Occipital lobe (tissue), 2 donors: ENCODE data around the gene COX6B1. TPM values are rescaled to one million over a fixed set of nuclear protein-coding genes. Genes with fewer than 3 reads are reported as not detected.
A peak's percentile ranks its signal among the peaks of the same experiment; 100 is the strongest.
"Not testable (repeated sequence)": the region's sequence is repeated elsewhere in the genome, so short reads cannot be mapped to it uniquely, and the experiment has no call there.

ENCODE experiments used
- DNase-seq: peaks from one replicate; lab custom pipeline; 2025; lab: John Stamatoyannopoulos, UW
- total RNA-seq: library from RNA; depleted of rRNA; stranded (reverse); fragments of >200 nt; gene quantifications from one replicate; pipeline ENCODE4 v1.2.3, GENCODE V29; 2014

The COX6B1 gene
- total RNA-seq, 1 donor from 2014 or later, result 119 TPM

- no peak for DNase-seq
Measured at GRCh38 chr19:35665157-35665556, 17.0 kb downstream of the COX6B1 start.

DNA sequence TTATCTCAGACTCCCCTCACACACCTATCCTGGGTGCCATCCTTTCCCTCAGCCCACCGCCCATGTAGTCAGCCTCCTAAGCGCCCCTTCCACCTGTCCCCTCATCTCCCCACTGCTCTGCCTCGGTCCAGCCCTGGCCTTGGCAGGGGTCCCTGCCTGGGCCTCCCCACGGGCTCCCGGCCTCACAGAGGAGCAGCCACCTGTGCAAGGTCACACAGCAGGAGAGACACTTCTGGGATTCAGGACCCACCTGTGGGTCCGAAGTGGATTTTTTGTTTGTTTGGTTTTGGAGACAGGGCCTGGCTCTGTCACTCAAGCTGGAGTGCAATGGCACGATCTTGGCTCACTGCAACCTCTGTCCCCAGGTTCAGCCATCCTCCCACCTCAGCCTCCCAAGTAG is 17.5 kb downstream of the COX6B1 start:
- DNase-seq, result no peak

DNA sequence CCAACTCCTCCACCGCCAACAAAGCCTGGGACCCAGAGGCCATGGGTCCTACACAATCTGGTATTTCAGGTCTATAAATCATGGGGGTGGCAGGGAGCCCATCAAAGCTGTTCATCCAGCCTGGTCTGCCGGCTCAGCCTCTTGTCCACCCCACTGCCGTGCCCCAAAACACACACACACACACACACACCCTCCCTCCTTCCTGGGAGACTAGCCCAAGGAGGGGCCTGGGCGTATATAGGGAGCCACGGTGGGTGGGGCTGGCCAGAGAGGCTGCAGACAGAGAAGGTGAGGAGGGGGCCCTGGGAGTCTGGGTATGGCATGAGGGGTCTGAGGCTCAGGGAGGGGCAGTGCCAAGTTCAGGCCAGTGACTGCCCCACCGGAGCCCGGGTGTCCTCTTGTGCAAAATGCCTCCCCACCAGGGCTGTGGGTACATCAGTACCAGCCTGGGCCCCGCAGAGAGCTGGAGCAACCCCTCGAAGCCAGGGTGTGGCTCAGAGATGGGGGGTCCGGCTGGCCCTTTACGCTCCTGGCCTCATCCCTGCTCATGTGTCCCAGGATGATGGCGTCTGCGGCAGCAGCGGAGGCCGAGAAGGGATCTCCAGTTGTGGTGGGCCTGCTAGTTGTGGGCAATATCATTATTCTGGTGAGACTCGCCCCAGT is 18.3 kb downstream of the COX6B1 start, which contains the start of gene UPK1A:
Gene UPK1A (plus strand): TSS at position 267 of the 663 bp plus-strand sequence. CDS start 296 bp downstream, at position 563.
- DNase-seq, result no peak

DNA sequence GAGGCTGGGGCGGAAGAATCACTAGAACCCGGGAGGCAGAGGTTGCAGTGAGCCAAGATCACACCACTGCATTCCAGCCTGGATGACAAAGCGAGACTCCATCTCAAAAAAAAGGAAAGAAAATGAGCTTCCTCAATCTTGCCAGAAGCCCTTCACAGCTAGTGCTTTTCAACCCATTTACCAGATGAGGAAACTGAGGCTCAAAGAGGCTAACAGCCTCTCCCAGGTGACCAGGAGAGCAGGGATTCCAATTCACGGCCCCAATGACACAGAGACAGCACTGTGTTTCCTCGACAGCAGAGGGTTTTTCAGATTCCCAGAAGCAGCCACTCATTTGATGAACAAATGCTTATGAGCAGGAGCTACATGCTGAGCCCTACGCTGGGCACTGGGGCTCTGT is 21.4 kb downstream of the COX6B1 start:
- no peak for DNase-seq

DNA sequence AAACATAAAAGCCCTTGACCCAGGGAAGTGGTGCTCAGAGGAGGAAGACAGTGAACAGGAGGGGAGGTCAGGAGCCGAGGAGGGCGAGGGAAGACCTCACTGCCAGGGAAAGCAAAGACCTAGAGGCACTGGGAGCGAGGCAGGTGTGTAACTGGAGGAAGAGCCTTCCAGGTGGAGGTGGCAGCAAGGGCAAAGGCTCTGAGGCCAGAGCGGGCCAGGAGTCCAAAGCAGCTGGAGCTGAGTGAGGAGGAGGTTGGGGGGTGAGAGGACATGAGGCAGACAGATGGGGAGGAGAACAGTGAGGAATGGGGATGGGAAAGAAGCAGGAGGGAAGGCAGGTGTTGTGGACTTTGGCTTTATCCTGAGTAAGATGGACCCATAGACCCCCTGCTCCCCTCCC is 21.9 kb downstream of the COX6B1 start:
- no peak for DNase-seq

GRCh38 chr19:35670686-35671085 is 22.6 kb downstream of the COX6B1 start:
- no peak for DNase-seq

- no peak for DNase-seq
Measured at GRCh38 chr19:35671818-35672217, 23.7 kb downstream of the COX6B1 start.

DNA sequence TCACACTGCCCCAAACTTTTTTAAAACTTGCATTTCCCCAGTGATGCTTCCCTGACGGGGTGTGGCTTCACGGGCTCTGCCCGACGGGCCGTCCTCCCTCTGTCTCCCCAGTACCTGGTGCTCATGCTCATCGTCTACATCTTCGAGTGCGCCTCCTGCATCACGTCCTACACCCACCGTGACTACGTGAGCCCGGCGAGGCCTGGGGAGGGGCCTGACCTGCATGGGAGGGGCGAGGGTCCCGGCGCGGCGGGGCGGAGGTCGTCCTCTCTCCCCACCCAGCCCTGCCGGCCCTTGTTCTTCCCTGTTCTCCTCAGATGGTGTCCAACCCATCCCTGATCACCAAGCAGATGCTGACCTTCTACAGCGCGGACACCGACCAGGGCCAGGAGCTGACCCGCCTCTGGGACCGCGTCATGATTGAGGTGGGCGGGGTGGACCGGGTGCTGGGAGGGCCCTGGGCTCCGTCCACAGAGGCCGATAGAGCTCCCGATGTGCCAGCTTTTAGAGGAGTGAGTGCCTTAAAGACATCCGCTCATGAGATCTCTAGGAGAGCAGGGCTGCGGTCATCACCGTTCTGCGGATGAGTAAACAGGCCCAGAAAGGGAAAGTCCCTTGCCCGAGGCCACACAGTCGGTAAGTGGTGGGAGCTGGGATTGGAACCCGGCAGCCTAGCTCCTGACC is 25.1 kb downstream of the COX6B1 start:
- no peak for DNase-seq

DNA sequence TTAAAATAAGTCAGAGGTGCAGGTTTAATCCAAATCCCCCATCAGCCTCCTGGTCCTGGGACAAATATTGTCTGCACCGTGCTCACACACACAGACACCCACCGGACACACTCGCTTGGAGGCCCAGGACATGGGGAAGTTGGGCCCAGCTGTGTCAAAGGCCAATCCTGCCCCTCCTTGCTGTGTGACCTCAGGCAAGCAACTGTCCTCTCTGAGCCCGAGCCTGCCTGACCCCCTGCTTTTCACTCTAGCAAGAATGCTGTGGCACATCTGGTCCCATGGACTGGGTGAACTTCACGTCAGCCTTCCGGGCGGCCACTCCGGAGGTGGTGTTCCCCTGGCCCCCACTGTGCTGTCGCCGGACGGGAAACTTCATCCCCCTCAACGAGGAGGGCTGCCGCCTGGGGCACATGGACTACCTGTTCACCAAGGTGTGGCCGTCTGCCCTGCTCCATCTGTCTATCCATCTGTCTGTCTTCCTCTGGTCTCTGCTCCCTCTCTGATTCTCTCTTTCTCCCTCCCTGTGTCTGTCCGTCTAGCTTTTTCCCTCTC is 27.5 kb downstream of the COX6B1 start:
- DNase-seq, result no peak

- DNase-seq, result no peak
Measured at GRCh38 chr19:35689836-35690235, 41.7 kb downstream of the COX6B1 start.

- not testable (repeated sequence) for DNase-seq
Measured at GRCh38 chr19:35691106-35691505, 43.0 kb downstream of the COX6B1 start.

DNA sequence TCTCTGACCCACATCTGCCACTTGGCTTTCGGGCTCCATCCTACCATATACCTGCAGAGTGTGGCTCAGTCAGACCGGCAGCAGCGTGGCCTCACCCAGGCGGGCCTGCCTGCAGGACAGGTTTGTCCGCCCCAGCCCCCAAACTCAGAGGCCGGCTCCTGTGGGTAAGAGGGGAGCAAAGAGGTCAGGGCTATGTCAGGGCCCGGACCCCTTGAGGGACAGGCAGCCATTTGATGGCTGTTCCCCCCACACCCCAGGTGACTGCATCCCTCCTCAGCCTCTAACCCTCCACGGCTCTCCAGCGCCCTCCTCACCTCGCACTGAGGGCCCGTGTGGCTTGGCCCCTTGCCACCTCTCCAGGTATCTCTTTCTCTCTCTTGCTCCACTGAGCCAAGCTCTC is 43.9 kb downstream of the COX6B1 start:
- DNase-seq, result no peak

GRCh38 chr19:35693422-35693821 is 45.3 kb downstream of the COX6B1 start:
- DNase-seq, result no peak

- DNase-seq, result peak; percentile 70
Measured at GRCh38 chr19:35693835-35694599, 45.9 kb downstream of the COX6B1 start.

GRCh38 chr19:35695895-35696422 is 47.8 kb downstream of the COX6B1 start:
- no peak for DNase-seq

DNA sequence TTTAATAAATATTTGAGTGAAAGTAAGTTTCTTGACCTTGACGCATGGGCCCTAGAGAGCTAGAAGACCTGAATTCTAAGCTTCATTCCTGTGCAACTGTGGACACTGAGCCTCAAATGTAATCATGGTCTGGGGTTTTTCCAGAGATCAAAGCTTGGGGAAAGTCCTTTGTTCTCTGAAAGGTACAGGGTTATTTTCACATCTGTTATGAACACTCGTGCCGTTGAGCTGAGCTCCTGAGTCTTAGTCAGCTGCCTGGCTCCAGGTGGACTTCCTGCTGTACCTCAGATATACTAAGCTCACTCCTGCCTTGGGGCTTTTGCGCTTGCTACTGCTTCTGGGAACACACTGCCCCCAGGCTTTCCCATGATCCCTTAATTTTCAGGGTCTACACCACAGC is 48.7 kb downstream of the COX6B1 start:
- DNase-seq, result no peak

GRCh38 chr19:35702223-35703012 is 54.3 kb downstream of the COX6B1 start:
- peak; percentile 98 for DNase-seq

DNA sequence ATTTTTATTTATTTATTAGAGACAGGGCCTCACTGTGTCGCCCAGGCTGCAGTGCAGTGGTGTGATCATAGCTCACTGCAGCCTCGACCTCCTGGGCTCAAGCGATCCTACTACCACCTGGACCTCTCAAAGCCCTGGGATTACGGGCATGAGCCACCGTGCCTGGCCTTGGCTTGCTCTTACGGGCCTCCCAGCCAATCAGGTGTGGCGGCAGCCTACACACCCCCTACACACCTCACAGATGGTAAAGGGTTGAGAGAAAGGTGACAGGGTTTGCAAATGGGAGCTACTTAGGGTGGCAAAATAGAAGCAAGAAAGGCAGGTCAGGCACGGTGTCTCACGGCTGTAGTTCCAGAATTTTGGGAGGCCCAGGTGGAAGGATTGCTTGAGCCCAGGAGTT is 55.2 kb downstream of the COX6B1 start:
- no peak for DNase-seq

- no peak for DNase-seq
Measured at GRCh38 chr19:35704218-35704617, 56.1 kb downstream of the COX6B1 start, which contains the start of gene ZBTB32. Gene ZBTB32, plus strand, starts transcription at chr19:35704558. Its CDS starts 10,069 bp downstream, at chr19:35714627.
